IPS DF 6.9 (cell line): Measurements from ENCODE around the gene CCDC159.
A peak's percentile ranks its signal among the peaks of the same experiment; 100 is the strongest.
"Not testable (repeated sequence)": the region's sequence is repeated elsewhere in the genome, so short reads cannot be mapped to it uniquely, and the experiment has no call there.

ENCODE experiments used
- DNase-seq: peaks from one replicate; pipeline ENCODE4 v3.0.0-alpha.2; 2013; ENCODE audit warnings: low read depth, low spot score
- H3K27ac ChIP-seq: one replicate; pipeline ENCODE4 v1.5.1; 2013; ENCODE audit warnings: low read length, control low read depth
- H3K27me3 ChIP-seq: 2 replicates; pipeline ENCODE4 v1.6.1; 2013; ENCODE audit warnings: mild to moderate bottlenecking, low read length; ENCODE audit not compliant: control insufficient read depth, insufficient read depth
- H3K36me3 ChIP-seq: 2 replicates; pipeline ENCODE4 v1.6.1; 2013; ENCODE audit warnings: low read length; ENCODE audit not compliant: control insufficient read depth, insufficient read depth
- H3K4me1 ChIP-seq: 2 replicates; pipeline ENCODE4 v1.6.1; 2013; ENCODE audit warnings: low read length; ENCODE audit not compliant: control insufficient read depth, insufficient read depth
- H3K4me3 ChIP-seq: 2 replicates; pipeline ENCODE4 v1.5.1; 2013; ENCODE audit warnings: mild to moderate bottlenecking, low read length
- H3K9me3 ChIP-seq: 2 replicates; pipeline ENCODE4 v1.6.1; 2013; ENCODE audit warnings: low read length, inconsistent platforms; ENCODE audit not compliant: control insufficient read depth, insufficient read depth
- WGBS: extraction: QIAGEN DNeasy Blood & Tissue Kit; methylation state at CpG from one replicate; pipeline ENCODE4 v1.1.7; 2013; ENCODE audit warnings: mixed read lengths, missing lambda C conversion rate; ENCODE audit not compliant: insufficient read length, insufficient coverage; 5-methylcytosine and 5-hydroxymethylcytosine counted together

Gene CCDC159

GRCh38 chr19:11379269-11379845 is 33.0 kb downstream of the CCDC159 start:
- not testable (repeated sequence) for H3K4me3 ChIP-seq, H3K9me3 ChIP-seq, H3K27ac ChIP-seq, H3K27me3 ChIP-seq, H3K36me3 ChIP-seq, DNase-seq, H3K4me1 ChIP-seq
- no CpG with 5 or more reads among the region's 14 CpGs for WGBS

GRCh38 chr19:11379857-11380350 is 33.6 kb downstream of the CCDC159 start:
- no peaks in the 10 kb centered on the region for H3K27me3 ChIP-seq
- no peak for DNase-seq
- H3K4me1 ChIP-seq: peaks cover 3% of the 10 kb centered on the region
- no CpG with 5 or more reads among the region's 7 CpGs for WGBS
- H3K4me3 ChIP-seq: no peak overlapping the region
- H3K9me3 ChIP-seq: no peaks in the 10 kb centered on the region
- H3K27ac ChIP-seq: no peak overlapping the region
- no peaks in the 10 kb centered on the region for H3K36me3 ChIP-seq

- Histone ChIP-seq H3K9me3 (no peaks in the 10 kb centered on the region), H3K27ac (no peak overlapping the region), H3K4me3 (peak overlapping the region; percentile 63; the same call in 1 of the 2 replicates), H3K36me3 (no peaks in the 10 kb centered on the region), H3K27me3 (no peaks in the 10 kb centered on the region), H3K4me1 (no peaks in the 10 kb centered on the region; the same call in 1 of the 2 replicates)
- no CpG with 5 or more reads among the region's 54 CpGs for WGBS
- DNase-seq: peak; percentile 95
Observed at GRCh38 chr19:11380653-11381537, 34.6 kb downstream of the CCDC159 start.

- no peaks in the 10 kb centered on the region for H3K36me3 ChIP-seq
- H3K4me3 ChIP-seq: peak overlapping the region; percentile 69; the same call in 1 of the 2 replicates
- no peaks in the 10 kb centered on the region; the same call in 1 of the 2 replicates for H3K4me1 ChIP-seq
- H3K27ac ChIP-seq: no peak overlapping the region
- no CpG with 5 or more reads among the region's 65 CpGs for WGBS
- H3K9me3 ChIP-seq: no peaks in the 10 kb centered on the region
- no peak for DNase-seq
- H3K27me3 ChIP-seq: no peaks in the 10 kb centered on the region
Observed at GRCh38 chr19:11382898-11383705, 36.8 kb downstream of the CCDC159 start.

GRCh38 chr19:11383706-11384048 is 37.4 kb downstream of the CCDC159 start:
- no peaks in the 10 kb centered on the region for H3K36me3 ChIP-seq
- no CpG with 5 or more reads among the region's 9 CpGs for WGBS
- H3K27me3 ChIP-seq: no peaks in the 10 kb centered on the region
- peak overlapping the region; percentile 69 for H3K4me3 ChIP-seq
- DNase-seq: no peak
- H3K4me1 ChIP-seq: no peaks in the 10 kb centered on the region; the same call in 1 of the 2 replicates
- H3K9me3 ChIP-seq: no peaks in the 10 kb centered on the region
- H3K27ac ChIP-seq: no peak overlapping the region

- H3K4me3 ChIP-seq: no peak overlapping the region
- H3K27me3 ChIP-seq: no peaks in the 10 kb centered on the region
- H3K36me3 ChIP-seq: no peaks in the 10 kb centered on the region
- H3K9me3 ChIP-seq: no peaks in the 10 kb centered on the region
- WGBS: no CpG with 5 or more reads among the region's 5 CpGs
- no peak overlapping the region for H3K27ac ChIP-seq
- no peak for DNase-seq
- H3K4me1 ChIP-seq: no peaks in the 10 kb centered on the region; the same call in 1 of the 2 replicates
Observed at GRCh38 chr19:11384778-11385129, 38.4 kb downstream of the CCDC159 start.

- no peaks in the 10 kb centered on the region for H3K27me3 ChIP-seq
- no peaks in the 10 kb centered on the region for H3K36me3 ChIP-seq
- WGBS: no CpG with 5 or more reads among the region's 19 CpGs
- no peak overlapping the region for H3K27ac ChIP-seq
- H3K4me3 ChIP-seq: no peak overlapping the region
- no peaks in the 10 kb centered on the region for H3K9me3 ChIP-seq
- H3K4me1 ChIP-seq: no peaks in the 10 kb centered on the region
- no peak for DNase-seq
Observed at GRCh38 chr19:11387162-11388034, 41.1 kb downstream of the CCDC159 start.

GRCh38 chr19:11390359-11390758 is 44.0 kb downstream of the CCDC159 start:
- WGBS: no CpG with 5 or more reads among the region's 2 CpGs
- no peaks in the 10 kb centered on the region for H3K4me1 ChIP-seq
- DNase-seq: no peak
- no peaks in the 10 kb centered on the region; the same call in 1 of the 2 replicates for H3K36me3 ChIP-seq
- H3K27ac ChIP-seq: no peak overlapping the region
- H3K9me3 ChIP-seq: no peaks in the 10 kb centered on the region
- H3K4me3 ChIP-seq: no peak overlapping the region
- no peaks in the 10 kb centered on the region for H3K27me3 ChIP-seq

GRCh38 chr19:11390933-11391680 is 44.8 kb downstream of the CCDC159 start:
- no peak for DNase-seq
- H3K27me3 ChIP-seq: no peaks in the 10 kb centered on the region
- H3K36me3 ChIP-seq: no peaks in the 10 kb centered on the region; the same call in 1 of the 2 replicates
- no peak overlapping the region for H3K27ac ChIP-seq
- H3K4me3 ChIP-seq: no peak overlapping the region
- WGBS: no CpG with 5 or more reads among the region's 4 CpGs
- H3K4me1 ChIP-seq: no peaks in the 10 kb centered on the region
- H3K9me3 ChIP-seq: no peaks in the 10 kb centered on the region
